Left forelimb (tissue), 1 donor: ENCODE measurements around the gene ODAD4.

Experiments
- DNase-seq: peaks from one replicate; pipeline ENCODE4 v3.0.0-alpha.2; 2018; ENCODE audit warnings: low spot score

Gene ODAD4

DNA sequence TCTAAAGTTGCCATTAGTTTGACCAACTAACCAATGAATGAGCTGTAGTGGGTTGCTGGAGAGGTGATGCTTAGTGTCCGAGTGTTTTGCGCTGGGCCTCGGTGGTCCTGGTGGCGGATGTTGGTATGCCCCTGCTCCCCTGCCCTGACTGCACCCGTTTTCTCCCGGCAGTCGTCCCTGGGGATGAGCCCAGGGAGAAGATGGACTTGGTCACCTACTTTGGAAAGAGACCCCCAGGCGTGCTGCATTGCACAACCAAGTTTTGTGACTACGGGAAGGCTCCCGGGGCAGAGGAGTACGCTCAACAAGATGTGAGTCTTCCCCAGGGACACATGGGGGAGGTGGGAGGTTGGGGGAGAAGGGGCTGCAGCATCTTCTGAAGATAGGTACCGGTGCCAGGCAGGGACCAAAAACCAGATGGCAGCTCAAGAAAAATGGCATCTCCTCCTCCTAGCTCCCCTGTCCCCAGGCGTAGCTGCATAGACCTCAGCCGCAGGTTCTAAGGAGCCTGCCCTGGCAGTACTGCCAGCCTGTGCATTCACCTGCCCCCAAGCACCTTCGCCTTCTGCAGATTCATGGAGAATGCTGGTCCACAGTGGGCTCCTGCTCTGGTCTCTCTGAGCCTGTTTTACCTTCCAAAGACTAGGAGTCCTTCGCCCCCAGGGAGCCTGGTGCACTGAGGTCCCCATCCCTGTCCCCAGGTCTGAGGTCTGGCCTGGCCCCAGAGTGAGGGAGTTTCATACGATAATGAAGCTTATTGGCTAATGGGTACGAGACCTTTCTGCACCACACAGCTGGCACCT lies 41.5 kb downstream of the ODAD4 start:
- DNase-seq: no peak

DNA sequence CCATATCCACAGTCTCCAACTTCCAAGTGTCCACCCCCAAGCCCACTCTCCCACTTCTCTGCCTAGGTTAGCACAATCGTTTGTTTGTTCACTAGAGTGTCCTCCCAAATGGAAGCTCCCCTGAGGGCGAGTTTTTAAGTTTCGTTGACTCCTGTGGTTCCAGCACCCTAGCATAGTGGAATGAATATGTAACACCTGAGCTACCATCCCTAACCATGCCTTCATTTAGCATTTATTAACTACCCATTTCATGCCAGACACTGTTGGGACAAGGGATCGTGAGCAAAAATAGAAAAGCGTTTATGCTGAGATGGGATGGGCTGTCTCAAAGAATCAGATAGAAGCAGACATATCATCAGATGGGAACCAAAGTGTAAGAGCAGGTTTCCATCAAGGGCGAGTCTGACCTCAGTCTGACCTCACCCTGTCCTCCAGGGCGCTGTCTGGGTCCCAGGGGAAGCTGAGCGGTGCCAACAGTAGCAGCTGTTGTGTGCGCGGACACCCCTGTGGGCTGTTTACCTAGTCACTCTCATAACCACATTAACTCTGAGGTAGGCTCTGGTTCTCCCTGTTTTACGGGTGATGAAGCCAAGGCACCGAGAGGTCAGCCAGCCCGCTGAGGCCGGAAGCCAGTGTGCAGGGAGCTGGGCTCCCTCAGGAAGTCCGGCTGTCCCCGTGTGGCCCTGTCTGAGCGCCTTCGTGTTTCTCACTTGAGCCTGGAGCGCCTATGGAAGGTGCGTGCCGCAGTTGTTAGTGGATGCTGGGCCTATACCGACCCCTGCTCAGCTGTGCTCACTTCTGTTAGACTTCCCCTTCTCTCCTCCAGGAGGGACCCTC lies 42.4 kb downstream of the ODAD4 start:
- no peak for DNase-seq

DNA sequence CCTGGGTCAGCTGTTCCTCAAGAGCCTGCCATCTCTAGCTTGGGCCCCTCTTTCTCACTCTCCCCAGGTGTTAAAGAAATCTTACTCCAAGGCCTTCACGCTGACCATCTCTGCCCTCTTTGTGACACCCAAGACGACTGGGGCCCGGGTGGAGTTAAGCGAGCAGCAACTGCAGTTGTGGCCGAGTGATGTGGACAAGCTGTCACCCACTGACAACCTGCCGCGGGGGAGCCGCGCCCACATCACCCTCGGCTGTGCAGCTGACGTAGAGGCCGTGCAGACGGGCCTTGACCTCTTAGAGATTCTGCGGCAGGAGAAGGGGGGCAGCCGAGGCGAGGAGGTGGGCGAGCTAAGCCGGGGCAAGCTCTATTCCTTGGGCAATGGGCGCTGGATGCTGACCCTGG lies 43.0 kb downstream of the ODAD4 start:
- DNase-seq: no peak

DNA sequence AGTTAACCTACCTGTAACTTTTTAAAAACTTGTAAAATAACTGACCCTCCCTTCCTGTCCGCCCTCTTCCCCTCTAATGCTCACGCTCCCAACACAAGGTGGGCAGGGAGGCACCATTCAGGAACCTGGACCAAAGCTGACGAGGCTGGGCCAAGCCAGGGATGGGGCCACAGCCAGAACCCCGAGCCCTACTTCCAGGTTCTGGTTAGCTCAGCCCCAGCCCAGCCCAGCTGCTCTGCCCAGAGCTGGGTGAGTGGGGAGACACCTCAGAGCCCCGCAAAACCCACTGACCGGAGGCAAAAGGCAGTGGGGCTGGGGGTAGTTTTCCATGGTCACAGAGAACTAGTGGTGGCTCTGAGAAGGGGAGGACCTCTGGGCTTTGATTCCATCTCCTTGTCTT lies 43.6 kb downstream of the ODAD4 start:
- DNase-seq: no peak

DNA sequence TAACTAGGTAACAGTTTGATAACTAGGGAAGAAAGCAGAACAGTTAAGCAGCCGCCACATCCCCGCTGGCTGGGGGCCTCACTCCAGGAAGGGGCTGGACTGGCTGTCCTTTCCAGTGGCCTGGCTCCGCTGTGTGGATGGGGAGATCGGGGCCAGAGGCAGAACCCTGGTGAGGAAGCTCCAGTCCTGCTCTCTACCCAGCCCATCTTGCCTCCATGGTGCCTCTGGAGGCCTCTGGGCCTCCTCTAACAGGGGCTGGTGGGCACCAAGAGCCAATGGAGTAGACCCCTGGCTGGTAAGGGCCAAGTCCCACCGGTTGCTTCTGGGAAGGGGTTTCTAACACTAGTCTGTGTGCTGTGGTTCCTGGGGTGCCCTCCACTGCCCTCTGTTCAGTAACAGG lies 44.2 kb downstream of the ODAD4 start:
- no peak for DNase-seq

DNA sequence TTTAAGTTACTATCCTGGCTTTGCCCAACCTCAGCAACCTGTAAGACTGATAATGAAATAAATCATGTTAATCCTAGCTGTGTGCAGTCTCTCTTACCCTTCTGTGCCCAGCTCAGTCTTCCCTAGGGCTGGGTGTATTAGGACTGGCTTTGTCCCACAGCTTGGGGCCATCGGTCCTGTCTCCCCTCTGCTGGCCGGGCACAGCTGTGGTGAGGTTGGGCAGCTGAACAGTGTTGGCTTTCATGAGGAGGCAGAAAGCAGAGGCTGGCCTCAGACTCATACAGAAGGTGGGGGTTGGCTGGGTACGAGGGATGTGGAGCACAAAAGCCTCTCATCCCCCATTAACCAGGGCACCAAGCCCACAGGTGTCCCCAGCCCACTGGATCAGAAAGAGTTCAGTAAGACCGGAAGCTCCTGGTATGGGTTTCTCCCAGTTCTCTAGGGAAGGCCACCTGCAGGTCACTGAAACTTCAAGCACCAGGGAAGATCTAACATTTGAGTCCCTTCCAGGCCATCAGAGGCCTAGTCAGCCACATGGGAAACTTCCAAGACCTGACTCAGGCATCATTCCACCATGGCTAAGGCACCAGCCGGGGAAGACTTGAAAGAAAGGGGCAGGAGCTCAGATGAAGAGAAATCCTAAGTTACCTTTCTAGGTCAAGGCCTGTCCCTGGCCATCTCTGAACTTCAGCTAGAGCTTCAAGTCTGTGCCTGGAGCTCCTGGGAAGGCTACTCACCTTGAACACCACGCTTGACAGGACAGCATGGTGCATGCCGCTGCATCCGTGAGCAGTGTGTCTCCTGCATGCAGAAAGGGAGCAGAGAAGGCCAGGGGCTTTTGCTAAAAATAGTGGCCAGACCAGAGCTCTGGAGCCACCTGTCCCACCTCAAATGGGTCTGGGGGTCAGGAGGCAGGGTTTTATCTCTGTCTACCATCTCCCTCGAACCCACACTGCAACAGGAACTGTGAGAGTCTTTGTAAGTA lies 45.0 kb downstream of the ODAD4 start:
- DNase-seq: no peak

DNA sequence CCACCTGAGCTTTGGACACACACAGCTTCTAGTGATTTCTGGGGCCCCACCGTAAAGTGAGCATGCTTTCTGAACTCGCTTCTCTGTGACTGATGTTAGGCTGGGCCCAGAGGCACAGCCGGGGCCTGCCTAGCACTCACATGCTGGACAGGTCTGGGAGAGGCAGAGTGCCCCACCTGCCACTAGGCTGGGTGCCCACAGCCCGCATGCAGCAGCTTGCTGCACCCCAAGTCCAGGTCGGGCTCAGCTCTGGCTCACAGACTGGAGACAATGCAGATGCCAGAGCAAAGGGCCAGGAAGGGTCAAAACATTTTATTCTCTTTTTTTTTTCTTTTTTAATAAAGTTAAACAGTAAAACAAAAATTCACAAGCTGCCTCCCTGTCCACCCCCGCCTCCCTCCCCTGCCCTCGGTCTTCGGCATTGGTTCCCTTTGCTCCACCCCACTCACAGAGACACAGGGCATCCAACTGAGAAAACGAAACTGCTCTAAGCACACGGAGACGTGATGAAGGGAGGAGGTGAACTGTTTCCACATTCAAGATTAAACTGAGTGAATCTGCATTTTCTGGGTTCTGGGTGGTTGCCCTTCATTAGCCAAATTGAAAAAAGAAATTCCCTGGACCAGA lies 45.8 kb downstream of the ODAD4 start:
- no peak for DNase-seq

DNA sequence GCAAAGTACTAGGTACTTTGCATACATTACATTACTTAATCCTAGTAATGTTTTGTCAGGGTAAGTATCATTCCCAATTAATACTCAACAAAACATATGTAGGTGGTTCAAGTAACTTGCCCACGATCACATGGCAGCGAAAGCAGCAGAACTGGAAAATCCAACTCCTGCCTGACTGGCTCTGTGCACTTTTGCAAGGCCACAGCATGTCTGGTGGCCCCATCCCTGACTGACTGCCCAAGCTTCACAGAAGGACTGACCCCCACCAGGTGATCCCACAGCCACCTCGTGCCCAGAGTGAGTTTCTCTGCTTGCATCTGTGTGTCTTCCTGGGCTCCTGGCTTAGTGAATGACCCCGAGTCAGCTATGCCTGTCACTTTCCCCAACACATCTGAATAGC lies 47.6 kb downstream of the ODAD4 start:
- no peak for DNase-seq

DNA sequence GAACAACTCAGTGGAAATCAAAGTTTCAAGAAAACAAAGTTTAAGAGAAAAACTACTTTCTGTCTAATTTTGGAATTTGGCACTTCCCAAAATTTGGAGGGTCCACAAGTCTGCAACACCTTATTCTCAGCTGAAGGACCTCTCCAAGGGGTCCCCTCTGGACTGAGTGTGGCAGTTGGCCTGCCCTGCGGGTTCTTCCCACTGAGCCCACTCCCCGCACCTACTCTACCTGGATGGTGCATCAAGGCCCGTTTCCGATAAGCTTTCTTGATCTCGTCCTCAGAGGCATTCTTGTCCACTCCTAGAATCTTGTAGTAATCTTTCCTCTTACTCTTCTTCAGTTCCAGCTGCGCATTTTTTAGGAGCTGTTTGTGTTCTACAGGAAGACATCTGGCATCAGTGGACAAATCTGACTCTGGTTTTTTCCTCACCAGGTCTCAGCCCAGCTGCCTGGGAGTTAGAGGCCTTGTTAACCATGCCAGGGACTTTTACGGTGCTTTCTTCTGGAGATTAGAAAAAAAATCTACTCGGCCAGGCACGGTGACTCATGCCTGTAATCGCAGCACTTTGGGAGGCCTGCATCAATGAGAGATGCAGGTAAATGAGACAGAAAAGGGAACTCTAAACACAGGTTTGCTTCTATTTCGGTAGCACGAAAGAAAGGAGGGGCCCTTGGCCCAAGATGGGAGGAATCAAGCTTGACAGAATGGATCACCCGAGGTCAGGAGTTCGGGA lies 51.8 kb downstream of the ODAD4 start:
- no peak for DNase-seq

DNA sequence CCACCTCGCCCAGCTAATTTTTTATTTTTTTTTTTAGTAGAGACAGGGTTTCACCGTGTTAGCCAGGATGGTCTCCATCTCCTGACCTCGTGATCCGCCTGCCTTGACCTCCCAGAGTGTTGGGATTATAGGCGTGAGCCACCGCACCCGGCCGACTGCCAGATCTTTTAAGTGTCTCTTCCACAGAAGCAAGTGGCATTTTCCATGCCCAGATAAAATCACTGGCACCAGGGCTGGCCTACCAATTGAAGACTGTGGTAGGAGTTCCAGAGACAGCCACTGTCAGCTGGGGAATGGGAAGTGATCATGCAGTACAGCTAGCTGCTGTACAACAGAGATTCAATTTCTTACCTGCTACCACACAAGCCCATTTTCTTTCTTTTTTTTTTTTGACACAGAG lies 54.0 kb downstream of the ODAD4 start:
- DNase-seq: no peak

DNA sequence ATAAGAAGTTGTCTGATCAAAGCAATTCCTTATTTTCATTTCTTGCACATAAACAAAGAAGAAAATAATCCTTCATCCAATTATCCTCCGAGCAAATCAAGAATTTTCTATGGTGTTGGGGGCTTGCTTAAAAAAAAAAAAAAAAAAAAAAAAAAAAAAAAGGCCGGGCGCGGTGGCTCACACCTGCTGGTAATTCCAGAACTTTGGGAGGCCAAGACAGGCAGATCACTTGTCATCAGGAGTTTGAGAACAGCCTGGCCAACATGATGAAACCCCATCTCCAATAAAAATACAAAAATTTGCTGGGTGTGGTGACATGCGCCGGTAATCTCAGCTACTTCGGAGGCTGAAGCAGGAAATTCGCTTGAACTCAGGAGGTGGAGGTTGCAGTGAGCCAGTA lies 55.5 kb downstream of the ODAD4 start:
- no peak for DNase-seq

DNA sequence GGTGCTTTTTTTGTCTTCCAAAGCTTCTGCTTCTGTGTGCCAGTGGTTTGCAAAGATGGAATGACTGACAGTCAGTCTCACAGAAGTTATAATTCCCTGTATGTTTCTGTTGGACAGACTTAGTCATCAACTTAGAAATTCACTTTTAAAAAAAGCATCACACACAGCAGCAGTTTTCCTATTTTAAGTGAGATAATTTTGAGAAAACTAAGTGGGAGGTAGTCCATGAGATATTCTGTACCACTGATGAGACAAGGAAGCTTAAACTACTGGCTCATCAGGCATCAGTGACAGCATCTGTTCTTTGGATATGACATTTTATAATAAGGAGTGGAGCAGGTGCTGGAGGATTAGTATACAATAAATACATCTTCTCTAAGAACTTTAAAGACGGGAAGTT lies 56.2 kb downstream of the ODAD4 start:
- DNase-seq: no peak

DNA sequence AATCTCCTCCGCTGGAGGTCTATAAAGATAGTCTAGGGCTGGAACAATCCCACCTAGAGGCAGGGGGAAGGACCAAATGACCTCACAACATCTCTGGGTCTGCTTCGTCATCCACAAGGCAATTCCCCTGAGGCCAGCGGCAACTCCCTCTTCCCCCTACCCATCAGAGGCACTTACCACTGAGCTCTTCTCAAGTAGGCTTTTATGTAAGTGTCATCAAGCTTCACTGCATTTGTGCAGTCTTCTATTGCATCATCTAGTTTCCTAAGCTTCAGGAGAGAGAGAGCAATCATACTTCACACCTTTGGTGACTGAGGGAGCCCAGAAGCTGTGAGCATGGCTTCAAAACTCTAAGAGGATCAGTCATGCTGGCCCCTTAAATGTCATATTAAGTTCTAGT lies 57.2 kb downstream of the ODAD4 start:
- no peak for DNase-seq

DNA sequence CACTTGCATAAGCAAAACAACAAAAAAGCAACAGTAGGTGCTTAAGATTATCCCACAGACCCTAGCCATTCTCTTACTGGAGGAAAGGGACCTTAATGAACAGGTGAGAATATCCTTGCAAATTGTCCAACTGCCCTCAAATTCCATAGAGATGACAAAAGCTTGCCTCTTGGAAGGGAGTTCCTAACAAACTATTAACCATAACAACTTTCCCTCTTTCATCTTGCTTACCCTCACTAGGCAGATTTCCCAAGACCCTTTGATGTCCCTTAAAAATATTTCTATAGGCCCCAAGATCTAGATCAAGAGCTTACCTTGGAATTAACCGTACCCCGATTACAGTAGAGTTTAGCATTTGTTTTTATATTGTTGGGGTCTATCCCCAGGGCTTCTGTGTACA lies 58.0 kb downstream of the ODAD4 start:
- DNase-seq: no peak

DNA sequence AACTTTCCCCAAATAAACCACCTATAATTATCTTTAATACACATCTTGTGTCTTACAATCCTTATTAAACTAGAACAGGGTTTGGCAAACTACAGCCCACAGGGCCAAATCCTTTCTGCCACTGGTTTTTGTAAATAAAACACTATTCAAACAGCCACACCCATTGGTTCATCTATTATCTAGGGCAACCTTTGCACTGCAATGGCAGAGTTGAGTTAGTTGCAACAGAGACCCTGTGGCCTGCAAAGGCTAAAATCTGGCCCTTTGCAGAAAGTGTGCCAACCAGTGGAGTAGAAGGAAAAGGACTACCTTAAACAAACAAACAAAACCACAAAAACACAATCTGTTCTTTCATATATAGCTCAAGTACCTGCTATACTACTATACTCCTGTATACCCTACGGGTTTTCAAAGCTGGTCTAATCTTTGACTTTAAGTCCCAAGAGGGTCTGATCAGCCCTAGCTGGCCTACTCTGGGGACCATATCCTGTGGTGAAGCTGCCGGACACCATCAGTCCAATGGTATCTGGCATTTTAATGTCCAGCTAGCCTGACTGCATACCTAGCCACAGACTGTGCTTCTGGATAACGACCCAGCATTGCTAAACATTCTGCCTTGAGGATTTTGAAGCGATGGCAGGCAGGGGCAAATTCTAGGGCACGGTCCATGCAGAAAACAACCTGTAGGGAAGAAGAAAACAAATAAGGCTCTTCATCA lies 59.4 kb downstream of the ODAD4 start:
- DNase-seq: no peak

DNA sequence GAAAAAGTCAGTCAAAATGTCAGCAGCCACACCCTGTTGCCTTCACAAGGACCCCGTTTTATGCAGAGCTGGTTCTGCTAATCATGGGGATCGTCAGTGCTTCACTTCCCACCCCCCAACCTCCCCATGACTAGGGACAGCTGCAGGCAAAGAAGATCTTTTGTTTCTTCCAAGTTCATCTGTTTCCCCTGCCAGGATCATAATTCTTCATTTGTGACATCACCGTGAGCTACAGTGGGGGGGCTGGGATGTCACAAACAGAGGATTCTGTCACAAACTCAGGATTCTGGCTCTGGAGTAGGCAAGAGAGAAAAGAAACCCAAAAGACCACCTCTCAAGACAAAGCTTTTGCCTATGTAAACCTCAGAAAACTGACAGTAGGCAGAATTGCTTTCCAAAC lies 62.2 kb downstream of the ODAD4 start:
- no peak for DNase-seq

DNA sequence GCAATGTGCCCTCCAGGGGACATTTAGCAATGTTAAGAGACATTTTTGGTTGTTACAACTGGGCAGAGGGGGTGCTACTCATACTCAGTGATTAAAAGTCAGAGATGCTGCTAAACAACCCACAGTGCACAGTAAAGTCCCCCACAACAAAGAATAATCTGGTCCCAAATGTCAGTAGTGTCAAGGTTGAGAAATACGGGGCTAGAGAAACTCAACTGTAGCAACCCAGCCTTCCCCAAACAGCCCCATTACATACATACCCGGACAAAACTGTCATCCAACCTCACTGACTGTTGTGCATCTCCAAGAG lies 66.4 kb downstream of the ODAD4 start:
- DNase-seq: no peak

DNA sequence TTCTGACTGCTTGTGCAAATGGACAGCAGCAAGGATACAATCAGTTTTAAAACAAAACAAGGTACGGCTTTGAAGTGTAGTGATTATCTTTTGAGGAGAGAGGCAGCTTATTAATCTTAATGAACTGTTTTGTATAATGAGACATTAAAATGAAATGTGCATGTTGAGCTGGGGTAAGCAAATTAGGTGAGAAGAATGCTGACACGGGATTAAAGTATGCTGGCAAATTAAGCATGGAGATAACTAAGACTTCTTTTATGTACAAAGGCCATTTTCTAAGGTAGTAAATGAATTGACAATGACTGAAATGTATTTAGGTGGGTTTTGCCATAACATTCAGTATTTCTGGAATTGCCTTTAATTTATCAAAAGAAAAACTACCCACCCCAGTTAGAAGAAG lies 68.1 kb downstream of the ODAD4 start:
- DNase-seq: no peak

DNA sequence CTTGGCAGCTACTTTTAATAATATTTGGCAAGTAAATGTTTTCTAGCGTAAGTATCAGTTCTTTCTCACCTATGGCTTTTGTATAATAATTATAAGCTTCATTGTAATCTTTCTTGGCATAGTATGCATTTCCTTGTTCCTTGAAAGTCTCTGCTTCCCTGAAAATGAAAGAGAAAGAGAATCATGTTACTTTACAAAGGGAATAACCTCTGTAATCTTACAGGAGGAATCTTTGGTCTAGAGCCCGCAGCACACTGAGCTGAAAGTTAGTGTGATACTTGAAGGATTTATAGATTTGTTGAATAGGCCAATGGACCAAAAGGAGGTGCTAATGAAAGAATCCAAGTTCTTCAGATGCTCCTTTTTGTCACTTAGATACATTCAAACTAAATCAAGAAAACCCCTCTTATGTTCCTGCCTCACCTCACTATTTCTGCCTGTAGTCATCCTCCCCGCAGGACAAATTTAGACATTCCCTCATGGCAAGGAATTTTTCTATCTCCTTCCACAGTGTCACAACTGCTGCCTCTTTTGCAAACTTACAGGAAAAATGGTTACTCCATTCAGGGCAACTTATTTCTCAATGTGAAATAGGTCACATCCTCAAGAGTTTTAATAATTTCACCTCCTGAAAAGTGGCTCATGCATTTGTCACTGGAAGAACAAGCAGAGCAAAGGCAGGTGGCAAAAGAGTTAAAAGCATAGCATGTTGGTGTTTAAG lies 70.2 kb downstream of the ODAD4 start:
- no peak for DNase-seq

DNA sequence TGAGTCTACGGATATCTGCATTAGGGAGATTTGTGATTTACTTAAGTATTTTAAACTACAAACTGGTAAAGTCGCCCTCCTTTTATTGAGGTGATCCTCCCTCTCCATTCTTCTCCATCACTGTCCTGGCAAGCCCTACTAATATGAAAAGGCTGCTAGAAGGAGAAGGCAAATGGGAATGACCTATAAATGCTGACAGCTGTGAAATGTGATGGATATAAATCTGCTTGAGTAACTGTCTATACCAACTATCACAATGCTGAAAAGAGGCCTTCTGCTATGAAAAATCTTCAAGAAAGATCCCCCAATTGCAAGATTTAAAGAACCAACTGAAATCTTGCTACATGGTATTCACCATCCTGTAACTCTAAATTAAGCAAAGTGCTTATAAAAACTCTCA lies 71.3 kb downstream of the ODAD4 start:
- no peak for DNase-seq
